ENCODE measurements around the gene ABCB6.

Gene ABCB6

GRCh38 chr2:219249203-219249980 is 30.6 kb upstream of the ABCB6 start:
- no peak for TF ChIP-seq GATA2 (IDR thresholded peaks at IDR 0.05; ENCODE audit: low read depth, low read length)

- TF ChIP-seq GATA3 (IDR thresholded peaks at IDR 0.05; ENCODE audit: low read depth, low read length) (no peak), GATA2 (IDR thresholded peaks at IDR 0.05; ENCODE audit: low read depth, low read length) (no peak)
Measured at GRCh38 chr2:219248845-219249202, 30.1 kb upstream of the ABCB6 start.

GRCh38 chr2:219247678-219248642 is 29.2 kb upstream of the ABCB6 start:
- TF ChIP-seq GATA3 (IDR thresholded peaks at IDR 0.05; ENCODE audit: low read depth, low read length) = no peak
- no peak for TF ChIP-seq GATA2 (IDR thresholded peaks at IDR 0.05; ENCODE audit: low read depth, low read length)

- TF ChIP-seq GATA2 (IDR thresholded peaks at IDR 0.05; ENCODE audit: low read depth, low read length) (no peak), GATA3 (IDR thresholded peaks at IDR 0.05; ENCODE audit: low read depth, low read length) (no peak)
Measured at GRCh38 chr2:219246559-219246958, 27.8 kb upstream of the ABCB6 start.

GRCh38 chr2:219245899-219246230 is 27.1 kb upstream of the ABCB6 start:
- no peak for TF ChIP-seq GATA3 (IDR thresholded peaks at IDR 0.05; ENCODE audit: low read depth, low read length)
- TF ChIP-seq GATA2 (IDR thresholded peaks at IDR 0.05; ENCODE audit: low read depth, low read length) = no peak

GRCh38 chr2:219245148-219245898 is 26.6 kb upstream of the ABCB6 start, which contains the start of the genes GLB1L and STK16:
TSS of gene GLB1L (minus strand) at chr2:219245444. CDS start at chr2:219243573, 1,871 bp downstream.
TSS of gene STK16 (plus strand) at chr2:219245479. CDS start at chr2:219246000, 521 bp downstream.
- TF ChIP-seq GATA2 (IDR thresholded peaks at IDR 0.05; ENCODE audit: low read depth, low read length) = no peak
- no peak for TF ChIP-seq GATA3 (IDR thresholded peaks at IDR 0.05; ENCODE audit: low read depth, low read length)

GRCh38 chr2:219244789-219245147 is 26.0 kb upstream of the ABCB6 start:
- TF ChIP-seq GATA3 (IDR thresholded peaks at IDR 0.05; ENCODE audit: low read depth, low read length) (no peak), GATA2 (IDR thresholded peaks at IDR 0.05; ENCODE audit: low read depth, low read length) (no peak)

GRCh38 chr2:219243291-219243761 is 24.6 kb upstream of the ABCB6 start:
- no peak for TF ChIP-seq GATA3 (IDR thresholded peaks at IDR 0.05; ENCODE audit: low read depth, low read length)
- no peak for TF ChIP-seq GATA2 (IDR thresholded peaks at IDR 0.05; ENCODE audit: low read depth, low read length)

- no peak for TF ChIP-seq GATA3 (IDR thresholded peaks at IDR 0.05; ENCODE audit: low read depth, low read length)
- TF ChIP-seq GATA2 (IDR thresholded peaks at IDR 0.05; ENCODE audit: low read depth, low read length) = no peak
Measured at GRCh38 chr2:219234331-219234730, 15.6 kb upstream of the ABCB6 start.

- TF ChIP-seq GATA3 (IDR thresholded peaks at IDR 0.05; ENCODE audit: low read depth, low read length) = no peak
- TF ChIP-seq GATA2 (IDR thresholded peaks at IDR 0.05; ENCODE audit: low read depth, low read length) = no peak
Measured at GRCh38 chr2:219230059-219230540, 11.3 kb upstream of the ABCB6 start.

- TF ChIP-seq GATA3 (IDR thresholded peaks at IDR 0.05; ENCODE audit: low read depth, low read length) (no peak), GATA2 (IDR thresholded peaks at IDR 0.05; ENCODE audit: low read depth, low read length) (no peak)
Measured at GRCh38 chr2:219229305-219230058, 10.7 kb upstream of the ABCB6 start, which contains the start of the genes ANKZF1 and ATG9A. TSS of gene ANKZF1 (plus strand) at chr2:219229806. CDS start at chr2:219230258, 452 bp downstream. TSS of gene ATG9A (minus strand) at chr2:219229636. CDS start at chr2:219228024, 1,612 bp downstream.

GRCh38 chr2:219228911-219229304 is 10.2 kb upstream of the ABCB6 start:
- TF ChIP-seq GATA3 (IDR thresholded peaks at IDR 0.05; ENCODE audit: low read depth, low read length) = no peak
- TF ChIP-seq GATA2 (IDR thresholded peaks at IDR 0.05; ENCODE audit: low read depth, low read length) = no peak
